Neural cell (in vitro differentiated cells): Measurements from ENCODE around the gene SEMA6A. TPM values are rescaled to one million over a fixed set of nuclear protein-coding genes. Genes with fewer than 3 reads are reported as not detected.

Experiments used
- H2AFZ ChIP-seq: fragments of 200-600, 300-800 bp; sonication (generic), shearing (Covaris generic); 2 replicates; pipeline ENCODE4 v1.6.0; 2014; ENCODE audit warnings: low read depth, mild to moderate bottlenecking, antibody characterized with exemption, low read length, moderate library complexity
- H3F3A ChIP-seq: fragments of 200-600 bp; shearing (Covaris generic); 2 replicates; pipeline ENCODE4 v1.6.1; 2016; ENCODE audit warnings: mild to moderate bottlenecking, moderate library complexity, mixed read lengths, antibody characterized with exemption, low read length; ENCODE audit not compliant: insufficient read depth, poor library complexity, severe bottlenecking
- H3K27ac ChIP-seq: fragments of 200-600, 300-800 bp; sonication (generic), shearing (Covaris generic); 2 replicates; pipeline ENCODE4 v1.5.1; 2014; ENCODE audit warnings: mild to moderate bottlenecking, low read length, moderate library complexity
- H3K27me3 ChIP-seq: fragments of 300-800, 200-600 bp; sonication (generic), shearing (Covaris generic); 2 replicates; pipeline ENCODE4 v1.6.0; 2014; ENCODE audit warnings: mild to moderate bottlenecking, low read depth, low read length, moderate library complexity; ENCODE audit not compliant: insufficient read depth
- H3K36me3 ChIP-seq: fragments of 300-800, 200-600 bp; sonication (generic), shearing (Covaris generic); 2 replicates; pipeline ENCODE4 v1.5.1; 2014; ENCODE audit warnings: mild to moderate bottlenecking, antibody characterized with exemption, low read length, moderate library complexity; ENCODE audit not compliant: insufficient read depth
- H3K4me2 ChIP-seq: fragments of 300-800, 200-600 bp; sonication (generic), shearing (Covaris generic); 2 replicates; pipeline ENCODE4 v1.6.0; 2014; ENCODE audit warnings: mild to moderate bottlenecking, low read length
- H3K4me3 ChIP-seq: fragments of 300-800, 200-600 bp; sonication (generic), shearing (Covaris generic); 2 replicates; pipeline ENCODE4 v1.5.1; 2014; ENCODE audit warnings: mild to moderate bottlenecking, low read length, moderate library complexity
- H3K79me2 ChIP-seq: fragments of 200-600 bp; shearing (Covaris generic); replicated peaks from 2 replicates; pipeline ENCODE4 v1.6.0; 2014; ENCODE audit warnings: mild to moderate bottlenecking, low read length, moderate library complexity; ENCODE audit not compliant: insufficient read depth
- H3K9ac ChIP-seq: fragments of 300-800, 200-600 bp; sonication (generic), shearing (Covaris generic); 2 replicates; pipeline ENCODE4 v1.6.1; 2016; ENCODE audit warnings: mild to moderate bottlenecking, low read length, mixed read lengths
- H3K9me2 ChIP-seq: fragments of 200-600 bp; shearing (Covaris generic); 2 replicates; pipeline ENCODE4 v1.6.1; 2016; ENCODE audit warnings: mild to moderate bottlenecking, low read length, mixed read lengths; ENCODE audit not compliant: insufficient read depth
- H3K9me3 ChIP-seq: fragments of 200-600, 300-800 bp; sonication (generic), shearing (Covaris generic); 2 replicates; pipeline ENCODE4 v1.6.1; 2016; ENCODE audit warnings: mild to moderate bottlenecking, mixed run types, low read length, moderate library complexity, mixed read lengths
- H4K20me1 ChIP-seq: fragments of 200-600 bp; shearing (Covaris generic); 2 replicates; pipeline ENCODE4 v1.6.1; 2016; ENCODE audit warnings: mild to moderate bottlenecking, mixed run types; ENCODE audit not compliant: insufficient read depth
- CTCF ChIP-seq: fragments of 450-650 bp; IDR thresholded peaks from 2 replicates; pipeline ENCODE4 v1.5.1; 2014; ENCODE audit warnings: antibody characterized with exemption, mild to moderate bottlenecking, moderate library complexity; ENCODE audit not compliant: poor library complexity, severe bottlenecking
- EP300 ChIP-seq: fragments of 450-650 bp; conservative IDR thresholded peaks from 2 replicates; pipeline ENCODE4 v1.6.1; 2014; ENCODE audit warnings: antibody characterized with exemption, mild to moderate bottlenecking, moderate library complexity; ENCODE audit not compliant: poor library complexity, severe bottlenecking
- EZH2 ChIP-seq: fragments of 200-600, 300-800 bp; shearing (Covaris generic), sonication (generic); IDR thresholded peaks from 2 replicates; pipeline ENCODE4 v1.6.1; 2014; ENCODE audit warnings: antibody characterized with exemption, low read length, borderline replicate concordance, mild to moderate bottlenecking; ENCODE audit not compliant: insufficient read depth, poor library complexity, severe bottlenecking
- MXI1 ChIP-seq: fragments of 450-650 bp; conservative IDR thresholded peaks from 2 replicates; pipeline ENCODE4 v1.6.1; 2014; ENCODE audit warnings: antibody characterized with exemption, mild to moderate bottlenecking; ENCODE audit not compliant: poor library complexity, severe bottlenecking
- POLR2AphosphoS5 ChIP-seq: IDR thresholded peaks from 2 replicates; pipeline ENCODE4 v1.6.1; 2012
- RAD21 ChIP-seq: fragments of 450-650 bp; conservative IDR thresholded peaks from 2 replicates; pipeline ENCODE4 v1.6.1; 2014; ENCODE audit warnings: antibody characterized with exemption, mild to moderate bottlenecking, moderate library complexity
- REST ChIP-seq: IDR thresholded peaks from 2 replicates; pipeline ENCODE4 v1.6.1; 2012; ENCODE audit warnings: borderline replicate concordance
- SMC3 ChIP-seq: fragments of 450-650 bp; conservative IDR thresholded peaks from 2 replicates; pipeline ENCODE4 v1.6.1; 2014; ENCODE audit warnings: antibody characterized with exemption, mild to moderate bottlenecking, moderate library complexity; ENCODE audit not compliant: poor library complexity
- TAF1 ChIP-seq: IDR thresholded peaks from 2 replicates; pipeline ENCODE4 v1.6.1; 2012; ENCODE audit warnings: low read depth
- polyA plus RNA-seq: library from polyadenylated mRNA; depleted of rRNA; stranded (reverse); fragments of >200 nt; gene quantifications from 2 replicates; pipeline ENCODE4 v1.2.3, GENCODE V29; 2014

Gene SEMA6A
- polyA plus RNA-seq, 1 donor from 2014 or later: 6.5 TPM

- Histone ChIP-seq H3K27ac (no peak overlapping the region), H3K4me3 (no peak overlapping the region), H3K36me3 (no peaks in the 10 kb centered on the region)
These were observed 2.6 kb upstream of the SEMA6A start for GRCh38 chr5:116577064-116577788.

More at GRCh38 chr5:116577064-116577788, 2.6 kb upstream of the SEMA6A start:
- Histone ChIP-seq H4K20me1 (no peaks in the 10 kb centered on the region), H3K4me2 (no peak overlapping the region), H3K9ac (no peak overlapping the region), H3K9me3 (no peaks in the 10 kb centered on the region), H2AFZ (no peak overlapping the region), H3K27me3 (peaks cover 37% of the 10 kb centered on the region), H3F3A (peaks cover 5% of the 10 kb centered on the region), H3K79me2 (peaks cover 9% of the 10 kb centered on the region), H3K9me2 (no peaks in the 10 kb centered on the region)
- TF ChIP-seq EP300: no peak
- TF ChIP-seq CTCF: no peak
- TF ChIP-seq TAF1: no peak
- no peak for TF ChIP-seq SMC3
- TF ChIP-seq POLR2AphosphoS5: no peak
- TF ChIP-seq MXI1: no peak
- no peak for TF ChIP-seq REST
- no peak for TF ChIP-seq EZH2
- TF ChIP-seq RAD21: no peak
